Esophagus squamous epithelium (tissue), 5 donors: ENCODE data around the gene POU3F3. TPM values are rescaled to one million over a fixed set of nuclear protein-coding genes. Genes with fewer than 3 reads are reported as not detected.

ENCODE experiments used
- DNase-seq: peaks from one replicate; lab custom pipeline; 2025; lab: John Stamatoyannopoulos, UW
- H3K27ac ChIP-seq, 4 donors: fragments of 200-600 bp; sonication (generic); one replicate each; pipeline ENCODE4 v1.5.1; 2016 to 2019; ENCODE audit warnings: mild to moderate bottlenecking in 1 of 4
- H3K27me3 ChIP-seq, 4 donors: fragments of 200-600 bp; sonication (generic); 1 replicate in 3 of 4; 2 replicates in 1 of 4; pipeline versions ENCODE4 v1.5.1 to v1.6.0; 2017 to 2021; ENCODE audit warnings: antibody characterized with exemption in 1 of 4
- H3K36me3 ChIP-seq, 3 donors: fragments of 200-600 bp; sonication (generic); one replicate each; pipeline ENCODE4 v1.5.1; 2016 to 2019
- H3K4me1 ChIP-seq, 3 donors: fragments of 200-600 bp; sonication (generic); one replicate each; pipeline ENCODE4 v1.5.1; 2017 to 2019
- H3K4me3 ChIP-seq, 4 donors: fragments of 200-600 bp; sonication (generic); 1 replicate in 3 of 4; 2 replicates in 1 of 4; pipeline ENCODE4 v1.5.1; 2016 to 2019; ENCODE audit warnings: mild to moderate bottlenecking in 2 of 4, moderate library complexity in 1 of 4
- H3K9me3 ChIP-seq, 3 donors: fragments of 200-600 bp; sonication (generic); one replicate each; pipeline ENCODE4 v1.5.1; 2016 to 2019
- CTCF ChIP-seq, 6 experiments: fragments of 450-650 bp in 4 of 6; fragments of 200-600 bp in 2 of 6; sonication (generic) in 2 of 6; IDR thresholded peaks; one replicate each; pipeline ENCODE4 v1.5.1; 2016 to 2019; ENCODE audit warnings: antibody characterized with exemption in 6 of 6, mild to moderate bottlenecking in 4 of 6, moderate library complexity in 4 of 6
- POLR2A ChIP-seq, 4 donors: fragments of 450-650 bp; IDR thresholded peaks; one replicate each; pipeline ENCODE4 v1.6.1; 2017; ENCODE audit warnings: antibody characterized with exemption in 4 of 4, mild to moderate bottlenecking in 4 of 4, moderate library complexity in 3 of 4
- WGBS, 2 donors: methylation state at CpG; one replicate each; pipeline ENCODE4 v1.1.5; 2018; 5-methylcytosine and 5-hydroxymethylcytosine counted together
- intact Hi-C: fragments of 100-400 bp; cut with DNase I; formaldehyde crosslinking; loops from one replicate; pipeline ENCODE4 v1.15.0; 2022
- total RNA-seq, 4 donors: library from RNA; depleted of rRNA; stranded (reverse); fragments of >200 nt; gene quantifications; one replicate each; pipeline ENCODE4 v1.1.0, GENCODE V29; 2016
- donor health status: DM: yes; HTN: yes; CAD: no.

The POU3F3 gene
- total RNA-seq, 4 donors from 2014 or later = 0.09 TPM; not detected in 3

- WGBS, 2 donors = 25 to 31% methylated on average over 7 to 12 of the region's 14 CpGs
- intact Hi-C loops = no loop called here
- TF ChIP-seq POLR2A (IDR thresholded peaks at IDR 0.05) (no peak), CTCF (IDR thresholded peaks at IDR 0.05) (no peak)
Observed at GRCh38 chr2:104864280-104865095, 10.6 kb downstream of the POU3F3 start.

DNA sequence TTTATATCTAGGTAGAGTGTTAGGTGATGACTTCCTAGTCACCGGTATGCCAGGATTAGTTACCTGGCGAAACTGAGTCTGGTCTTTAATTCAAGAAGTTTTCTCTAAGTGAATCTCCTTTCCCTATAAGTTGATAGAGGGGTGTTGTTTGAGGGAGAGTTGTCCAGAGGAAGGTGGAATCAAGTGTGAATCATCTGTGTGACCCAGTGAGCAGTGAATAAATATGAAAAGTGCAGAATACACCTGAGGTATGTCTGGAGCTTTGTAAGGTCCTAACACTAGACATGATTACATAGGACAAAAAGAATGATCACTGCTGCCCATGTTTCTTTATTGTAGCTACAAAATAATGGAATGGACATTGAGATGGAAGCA, 11.2 kb downstream of the POU3F3 start:
- no peak overlapping the region for H3K27ac ChIP-seq
- H3K4me1 ChIP-seq = peaks cover 0 to 30% (median 0%) of the 10 kb centered on the region in 3 donors
- no peak for DNase-seq
- 23 to 49% methylated on average over 2 of the region's 2 CpGs for WGBS, 2 donors
- H3K9me3 ChIP-seq = no peaks in the 10 kb centered on the region
- H3K27me3 ChIP-seq = peaks cover 12 to 100% (median 53%) of the 10 kb centered on the region in 4 donors
- intact Hi-C loops = no loop called here
- TF ChIP-seq CTCF (IDR thresholded peaks at IDR 0.05) (no peak), POLR2A (IDR thresholded peaks at IDR 0.05) (no peak)
- H3K36me3 ChIP-seq = no peaks in the 10 kb centered on the region
- no peak overlapping the region for H3K4me3 ChIP-seq

More at GRCh38 chr2:104864280-104865095, 10.6 kb downstream of the POU3F3 start:
- Histone ChIP-seq H3K9me3 (no peaks in the 10 kb centered on the region), H3K4me3 (no peak overlapping the region), H3K36me3 (no peaks in the 10 kb centered on the region), H3K27me3 (peaks cover 17 to 100% (median 54%) of the 10 kb centered on the region in 4 donors), H3K27ac (no peak overlapping the region), H3K4me1 (peaks cover 0 to 30% (median 0%) of the 10 kb centered on the region in 3 donors)
- no peak for DNase-seq

DNA sequence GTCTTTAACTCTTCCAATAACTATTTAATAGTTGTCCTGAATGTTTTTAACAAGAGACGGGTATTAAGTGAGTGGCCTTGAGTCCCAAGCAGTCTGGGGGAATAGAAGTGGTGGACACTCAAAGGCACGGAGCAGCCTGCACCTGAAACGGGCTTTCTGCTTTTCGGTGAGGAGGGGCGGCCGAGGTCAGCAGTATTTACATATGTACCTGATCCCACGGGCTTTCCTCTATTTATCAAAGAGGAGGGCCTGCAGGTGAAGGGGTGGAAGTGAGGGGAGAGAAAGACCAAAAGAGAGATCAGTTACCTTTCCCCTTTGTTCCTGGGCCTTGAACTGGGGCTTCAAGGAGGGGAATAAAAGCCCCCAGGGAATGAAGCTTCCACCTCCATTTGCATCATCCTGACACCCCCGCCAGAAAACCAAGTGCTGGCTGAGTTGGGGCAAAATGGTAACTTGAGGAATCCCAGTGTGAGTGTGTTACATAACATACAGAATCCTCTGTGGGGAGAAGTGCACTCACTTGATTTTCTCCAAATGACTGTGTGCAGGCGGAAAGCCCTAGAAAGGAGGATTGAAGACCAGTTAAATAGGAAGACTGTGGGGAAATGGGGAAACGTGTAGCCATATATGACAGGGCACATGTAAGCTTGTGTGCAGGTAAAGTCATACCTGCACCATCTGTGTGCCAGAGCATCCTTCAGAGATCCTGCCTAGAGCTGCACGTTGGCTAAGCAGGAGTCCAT, 12.4 kb downstream of the POU3F3 start:
- intact Hi-C loops = no loop called here
- Histone ChIP-seq H3K9me3 (no peaks in the 10 kb centered on the region), H3K4me3 (no peak overlapping the region), H3K27ac (no peak overlapping the region), H3K27me3 (peaks cover 10 to 100% (median 54%) of the 10 kb centered on the region in 4 donors), H3K36me3 (no peaks in the 10 kb centered on the region), H3K4me1 (peaks cover 0 to 30% (median 0%) of the 10 kb centered on the region in 3 donors)
- DNase-seq = no peak
- TF ChIP-seq POLR2A (IDR thresholded peaks at IDR 0.05) (no peak), CTCF (IDR thresholded peaks at IDR 0.05) (no peak)
- 7 to 21% methylated on average over 11 of the region's 11 CpGs for WGBS, 2 donors

DNA sequence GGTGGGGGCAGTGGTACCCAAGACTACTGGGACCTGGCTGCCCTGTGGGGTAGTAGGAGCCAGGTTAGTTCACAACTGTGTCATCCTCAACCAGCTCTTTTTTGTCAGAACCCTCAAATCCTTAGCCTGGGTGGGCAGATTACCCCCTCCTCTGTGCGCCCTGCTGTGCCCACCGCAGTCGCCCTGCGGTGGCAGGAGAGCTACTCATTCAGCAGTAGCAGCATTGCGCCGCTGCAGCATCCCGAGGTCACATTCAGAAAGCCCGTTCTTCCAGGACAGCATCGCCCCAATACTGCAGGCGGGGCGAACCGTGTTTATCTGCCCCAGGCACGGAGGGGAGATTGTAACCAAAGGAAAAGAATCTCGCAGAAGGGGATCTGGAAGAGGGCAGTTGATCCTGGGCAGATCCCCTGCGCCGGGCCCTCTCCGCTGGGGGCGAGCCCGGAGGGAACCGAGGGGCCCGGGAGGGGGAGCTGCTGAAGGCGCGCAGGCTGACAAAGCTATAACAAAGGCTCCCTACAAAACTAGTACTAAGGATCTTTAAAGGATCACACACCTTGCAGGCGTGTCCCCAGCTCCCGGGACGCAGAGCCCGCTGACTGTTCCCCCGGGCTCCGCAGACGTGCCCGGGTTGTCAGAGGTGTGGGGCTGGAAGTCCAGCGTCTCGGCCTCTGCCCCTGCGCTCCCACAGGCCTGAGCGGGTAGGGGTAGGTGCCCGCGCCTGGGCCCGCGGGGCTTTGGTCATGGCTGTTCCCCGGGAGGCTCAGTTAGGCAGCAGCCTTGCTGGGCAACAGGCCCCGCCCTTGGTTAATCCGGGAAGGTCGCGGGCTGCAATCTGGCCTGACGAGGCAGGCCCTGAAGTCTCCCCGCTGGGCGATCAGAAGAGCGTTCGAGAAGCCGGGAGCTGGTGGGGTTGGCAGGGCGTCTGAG, 13.2 kb downstream of the POU3F3 start:
- DNase-seq = no peak
- Histone ChIP-seq H3K9me3 (no peaks in the 10 kb centered on the region), H3K27me3 (peaks cover 8 to 100% (median 49%) of the 10 kb centered on the region in 4 donors), H3K4me1 (peaks cover 0 to 30% (median 0%) of the 10 kb centered on the region in 3 donors), H3K4me3 (no peak overlapping the region), H3K36me3 (no peaks in the 10 kb centered on the region), H3K27ac (no peak overlapping the region)
- TF ChIP-seq POLR2A (IDR thresholded peaks at IDR 0.05) (no peak), CTCF (IDR thresholded peaks at IDR 0.05) (no peak)
- WGBS, 2 donors = 0% methylated on average over 8 to 12 of the region's 51 CpGs
- intact Hi-C loops = no loop called here
